IMR-90 (cell line): ENCODE results near the gene ANO1.

Experiments
- BHLHE40 ChIP-seq: fragments of 150-350 bp; IDR thresholded peaks from 2 replicates; pipeline ENCODE4 v1.6.1; 2016; ENCODE audit warnings: mild to moderate bottlenecking, low read depth, low read length
- CTCF ChIP-seq: conservative IDR thresholded peaks from 2 replicates; pipeline ENCODE4 v1.5.1; 2012; ENCODE audit warnings: mild to moderate bottlenecking, low read depth, low read length, improper control_type of control experiment
- MAFK ChIP-seq: IDR thresholded peaks from 2 replicates; pipeline ENCODE4 v1.6.1; 2012; ENCODE audit warnings: low read depth, low read length, improper control_type of control experiment
- MXI1 ChIP-seq: IDR thresholded peaks from 2 replicates; pipeline ENCODE4 v1.6.1; 2012; ENCODE audit warnings: low read depth, mild to moderate bottlenecking, low read length, moderate library complexity, borderline replicate concordance
- POLR2A ChIP-seq: IDR thresholded peaks from 2 replicates; pipeline ENCODE4 v1.6.1; 2012; ENCODE audit warnings: mild to moderate bottlenecking, low read depth, low read length
- RAD21 ChIP-seq: IDR thresholded peaks from 2 replicates; pipeline ENCODE4 v1.6.1; 2012; ENCODE audit warnings: low read length, improper control_type of control experiment
- RCOR1 ChIP-seq: IDR thresholded peaks from 2 replicates; pipeline ENCODE4 v1.6.1; 2012; ENCODE audit warnings: mild to moderate bottlenecking, low read length, improper control_type of control experiment; ENCODE audit not compliant: insufficient replicate concordance
- USF2 ChIP-seq: fragments of 150-350 bp; IDR thresholded peaks from 2 replicates; pipeline ENCODE4 v1.6.1; 2017; ENCODE audit warnings: mild to moderate bottlenecking, antibody characterized with exemption, low read length, low read depth
- TF ChIP-seq, protein P1 (sequence below): fragments of 150-350 bp; IDR thresholded peaks from 2 replicates; pipeline ENCODE4 v1.6.1; 2016; ENCODE audit warnings: low read depth, mild to moderate bottlenecking, low read length, moderate library complexity, borderline replicate concordance

GRCh38 chr11:70116386-70117065 is 38.4 kb downstream of the ANO1 start:
- no peak for TF ChIP-seq CTCF
- no peak for TF ChIP-seq MAFK
- TF ChIP-seq, protein P1, sequence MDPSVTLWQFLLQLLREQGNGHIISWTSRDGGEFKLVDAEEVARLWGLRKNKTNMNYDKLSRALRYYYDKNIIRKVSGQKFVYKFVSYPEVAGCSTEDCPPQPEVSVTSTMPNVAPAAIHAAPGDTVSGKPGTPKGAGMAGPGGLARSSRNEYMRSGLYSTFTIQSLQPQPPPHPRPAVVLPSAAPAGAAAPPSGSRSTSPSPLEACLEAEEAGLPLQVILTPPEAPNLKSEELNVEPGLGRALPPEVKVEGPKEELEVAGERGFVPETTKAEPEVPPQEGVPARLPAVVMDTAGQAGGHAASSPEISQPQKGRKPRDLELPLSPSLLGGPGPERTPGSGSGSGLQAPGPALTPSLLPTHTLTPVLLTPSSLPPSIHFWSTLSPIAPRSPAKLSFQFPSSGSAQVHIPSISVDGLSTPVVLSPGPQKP = no peak
- no peak for TF ChIP-seq RCOR1
- no peak for TF ChIP-seq MXI1
- TF ChIP-seq POLR2A = no peak
- no peak for TF ChIP-seq USF2
- no peak for TF ChIP-seq RAD21
- TF ChIP-seq BHLHE40 = no peak
